Omental fat pad (tissue), 4 donors: ENCODE data around the gene PPIB. TPM values are rescaled to one million over a fixed set of nuclear protein-coding genes. Genes with fewer than 3 reads are reported as not detected.

ENCODE experiments used
- ATAC-seq: fragments of 150-250 bp; one replicate; pipeline ENCODE4 v1.9.1; 2016; ENCODE audit warnings: mild to moderate bottlenecking, moderate library complexity; ENCODE audit not compliant: low FRiP score
- DNase-seq: peaks from one replicate; pipeline ENCODE4 v3.0.0-alpha.2; 2019; ENCODE audit warnings: low spot score
- total RNA-seq, 4 donors: library from RNA; depleted of rRNA; stranded (reverse); fragments of >200 nt; gene quantifications; one replicate each; pipeline ENCODE4 v1.1.0, GENCODE V29; 2016
- TF ChIP-seq, protein P1 (sequence below), 3 donors: fragments of 450-650 bp; IDR thresholded peaks; one replicate each; pipeline ENCODE4 v1.5.1; 2016 to 2017; ENCODE audit warnings: antibody characterized with exemption in 3 of 3, mild to moderate bottlenecking in 3 of 3, moderate library complexity in 2 of 3

PPIB gene
- total RNA-seq, 4 donors from 2014 or later = 244 to 431 (median 373) TPM

DNA sequence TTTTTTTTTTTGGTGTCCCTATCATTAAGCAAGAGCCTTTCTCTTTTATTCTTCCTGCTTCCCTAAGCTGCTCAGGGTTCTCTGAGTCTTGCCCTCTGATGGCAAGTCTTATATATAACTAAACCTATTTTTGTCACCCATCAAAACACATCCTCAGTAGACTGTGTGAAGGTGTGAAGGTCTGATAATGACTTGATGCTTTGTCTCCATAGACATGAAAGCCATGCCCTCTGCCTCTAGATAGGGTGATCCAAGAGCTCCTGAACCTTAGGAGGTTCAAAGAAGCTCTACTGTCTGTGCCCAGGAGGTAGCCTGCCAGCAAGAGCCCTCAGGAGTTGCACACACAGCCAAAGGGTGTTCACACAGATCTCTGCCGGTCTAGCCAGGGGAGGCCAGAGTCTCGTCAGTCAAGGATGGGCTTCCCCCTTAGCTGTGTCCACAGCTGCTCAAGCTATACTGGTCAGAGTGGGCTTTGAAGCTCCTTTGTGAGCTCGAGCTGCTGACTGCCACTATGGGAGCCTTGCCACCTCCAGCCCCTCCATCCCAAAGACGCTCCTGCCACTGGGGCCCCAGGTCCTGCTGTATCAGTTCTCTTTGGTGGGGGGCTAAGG lies 24.4 kb downstream of the PPIB start:
- TF ChIP-seq, protein P1, sequence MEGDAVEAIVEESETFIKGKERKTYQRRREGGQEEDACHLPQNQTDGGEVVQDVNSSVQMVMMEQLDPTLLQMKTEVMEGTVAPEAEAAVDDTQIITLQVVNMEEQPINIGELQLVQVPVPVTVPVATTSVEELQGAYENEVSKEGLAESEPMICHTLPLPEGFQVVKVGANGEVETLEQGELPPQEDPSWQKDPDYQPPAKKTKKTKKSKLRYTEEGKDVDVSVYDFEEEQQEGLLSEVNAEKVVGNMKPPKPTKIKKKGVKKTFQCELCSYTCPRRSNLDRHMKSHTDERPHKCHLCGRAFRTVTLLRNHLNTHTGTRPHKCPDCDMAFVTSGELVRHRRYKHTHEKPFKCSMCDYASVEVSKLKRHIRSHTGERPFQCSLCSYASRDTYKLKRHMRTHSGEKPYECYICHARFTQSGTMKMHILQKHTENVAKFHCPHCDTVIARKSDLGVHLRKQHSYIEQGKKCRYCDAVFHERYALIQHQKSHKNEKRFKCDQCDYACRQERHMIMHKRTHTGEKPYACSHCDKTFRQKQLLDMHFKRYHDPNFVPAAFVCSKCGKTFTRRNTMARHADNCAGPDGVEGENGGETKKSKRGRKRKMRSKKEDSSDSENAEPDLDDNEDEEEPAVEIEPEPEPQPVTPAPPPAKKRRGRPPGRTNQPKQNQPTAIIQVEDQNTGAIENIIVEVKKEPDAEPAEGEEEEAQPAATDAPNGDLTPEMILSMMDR (IDR thresholded peaks at IDR 0.05) = no peak
- no peak for DNase-seq
- ATAC-seq = no peak

- TF ChIP-seq, protein P1 (IDR thresholded peaks at IDR 0.05) = no peak
- ATAC-seq = no peak
- no peak for DNase-seq
These were observed 25.5 kb downstream of the PPIB start for GRCh38 chr15:64137226-64137833.

DNA sequence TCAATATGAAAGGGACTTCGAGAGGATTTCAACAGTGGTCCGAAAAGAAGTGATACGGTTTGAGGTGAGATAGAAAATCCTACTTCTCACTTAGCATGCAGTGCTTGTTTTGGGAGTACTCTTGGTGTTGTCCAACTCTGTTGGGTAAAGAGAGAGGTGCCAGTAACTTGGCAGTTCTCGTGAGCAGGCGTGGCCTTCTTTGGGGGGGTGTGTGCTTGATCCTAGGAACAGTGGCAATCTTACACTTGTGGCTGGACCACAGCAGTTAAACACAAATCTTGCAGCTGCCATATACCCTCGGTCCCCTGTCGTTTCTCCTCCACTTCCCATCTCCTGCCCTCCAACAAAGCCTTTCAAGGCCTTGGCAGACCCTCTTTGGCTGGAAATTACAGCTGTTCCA lies 26.5 kb downstream of the PPIB start:
- ATAC-seq (no peak), DNase-seq (no peak)
- TF ChIP-seq, protein P1 (IDR thresholded peaks at IDR 0.05) = no peak

DNA sequence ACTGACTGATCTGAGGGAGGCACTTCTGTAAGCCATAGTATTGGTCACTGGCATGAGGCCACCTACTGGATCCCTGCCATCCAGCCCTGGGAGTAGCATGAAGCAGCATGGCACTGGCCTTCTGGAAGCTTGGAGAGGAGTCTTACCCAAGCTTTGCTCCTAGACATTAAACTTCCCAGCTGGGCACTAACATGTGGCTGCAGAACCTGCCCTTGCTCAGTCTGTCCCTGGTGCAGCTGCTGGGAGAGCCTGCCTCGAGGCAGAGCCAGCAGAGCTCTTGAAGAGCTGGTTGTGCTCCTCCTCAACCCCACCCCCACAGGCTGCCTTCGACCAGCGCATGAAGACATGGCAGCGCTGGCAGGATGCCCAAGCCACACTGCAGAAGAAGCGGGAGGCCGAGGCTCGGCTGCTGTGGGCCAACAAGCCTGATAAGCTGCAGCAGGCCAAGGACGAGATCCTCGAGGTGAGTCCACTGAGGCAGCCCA lies 28.4 kb downstream of the PPIB start:
- TF ChIP-seq, protein P1 (IDR thresholded peaks at IDR 0.05) = no peak
- ATAC-seq (no peak), DNase-seq (no peak)

DNA sequence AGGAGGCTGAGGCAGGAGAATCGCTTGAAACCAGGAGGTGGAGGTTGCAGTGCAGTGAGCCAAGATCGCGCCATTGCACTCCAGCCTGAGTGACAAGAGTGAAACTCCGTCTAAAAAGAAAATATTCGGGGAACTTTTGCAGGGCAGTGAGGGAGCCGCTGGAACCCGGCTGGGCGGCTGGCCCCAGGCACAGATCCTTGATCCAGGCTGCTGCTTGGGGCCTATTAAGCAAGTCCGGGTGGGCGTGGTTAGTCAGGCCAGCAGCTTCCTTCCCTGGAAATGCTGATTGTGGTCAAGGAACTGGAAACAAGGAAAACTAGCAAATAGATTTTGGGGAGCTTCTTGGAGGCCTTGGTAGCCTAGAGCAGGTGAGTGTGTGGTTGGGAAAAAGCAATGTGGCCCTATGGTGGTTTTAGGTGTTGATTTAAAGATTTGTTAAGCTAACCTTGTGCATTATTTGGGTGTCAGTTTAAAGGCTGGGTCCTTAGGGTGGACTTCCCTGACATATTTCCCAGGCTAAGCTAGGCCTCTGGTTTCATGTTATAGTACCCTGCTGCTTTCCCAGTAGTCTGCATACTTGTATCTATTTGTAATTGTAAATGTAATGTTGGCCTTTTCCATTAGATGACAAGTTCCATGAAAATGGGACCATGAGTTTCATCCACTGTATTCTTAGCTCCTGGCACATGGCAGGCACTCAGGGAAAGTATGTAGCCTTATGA lies 29.0 kb downstream of the PPIB start:
- ATAC-seq = no peak

GRCh38 chr15:64132217-64132616 lies 30.6 kb downstream of the PPIB start:
- TF ChIP-seq, protein P1 (IDR thresholded peaks at IDR 0.05) = no peak
- no peak for ATAC-seq

More for the DNA sequence above, 29.0 kb downstream of the PPIB start:
- TF ChIP-seq, protein P1 (IDR thresholded peaks at IDR 0.05) = no peak
- DNase-seq = no peak

More at GRCh38 chr15:64132217-64132616, 30.6 kb downstream of the PPIB start:
- no peak for DNase-seq
